PFSK-1 (cell line): ENCODE results near the gene PKD1L1.

Experiments
- FOXP2 ChIP-seq: optimal IDR thresholded peaks from 2 replicates; pipeline ENCODE3; 2011; ENCODE audit warnings: borderline replicate concordance, control low read depth, inconsistent platforms; ENCODE audit not compliant: insufficient read depth; ENCODE audit errors: extremely low read length, extremely low read depth
- POLR2AphosphoS5 ChIP-seq: IDR thresholded peaks from 2 replicates; pipeline ENCODE4 v1.6.1; 2012; ENCODE audit warnings: low read depth, mild to moderate bottlenecking, control low read depth, low read length, moderate library complexity
- SIN3A ChIP-seq: IDR thresholded peaks from 2 replicates; pipeline ENCODE4 v1.6.1; 2012; ENCODE audit warnings: mild to moderate bottlenecking, low read length, moderate library complexity, borderline replicate concordance; ENCODE audit not compliant: insufficient read depth
- TAF1 ChIP-seq: IDR thresholded peaks from 2 replicates; pipeline ENCODE4 v1.6.1; 2012; ENCODE audit warnings: low read length, control low read depth, borderline replicate concordance; ENCODE audit not compliant: insufficient read depth
- TF ChIP-seq, protein P1 (sequence below), 2 experiments: IDR thresholded peaks; 2 replicates each; pipeline versions ENCODE4 v1.6.1 to v1.8.0; 2011 to 2012; ENCODE audit warnings: low read depth in 2 of 2, low read length in 2 of 2, control low read depth in 1 of 2, inconsistent platforms in 1 of 2, mild to moderate bottlenecking in 1 of 2, moderate library complexity in 1 of 2; ENCODE audit not compliant: insufficient read depth in 1 of 2

PKD1L1 gene

DNA sequence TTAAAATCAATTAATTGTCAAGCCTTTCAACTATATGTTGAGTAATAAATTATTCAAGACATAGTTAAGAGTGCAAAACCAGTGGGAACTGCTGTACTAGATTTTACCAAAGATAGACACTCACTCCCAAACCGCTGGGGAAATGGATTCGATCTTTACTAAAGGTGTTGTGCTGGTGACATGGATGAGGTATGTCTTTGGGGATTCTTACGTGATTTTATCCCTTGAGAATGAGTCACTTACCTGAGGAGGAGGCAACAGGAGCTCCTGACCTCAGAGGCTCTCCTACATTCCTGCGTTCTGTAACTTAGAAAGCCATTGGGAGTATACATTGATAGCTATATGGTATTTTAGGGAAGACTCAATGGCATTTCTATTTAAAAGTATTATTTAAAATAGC lies 165.5 kb downstream of the PKD1L1 start:
- TF ChIP-seq FOXP2 (no peak), SIN3A (no peak), POLR2AphosphoS5 (no peak), TAF1 (no peak)
- TF ChIP-seq, protein P1, sequence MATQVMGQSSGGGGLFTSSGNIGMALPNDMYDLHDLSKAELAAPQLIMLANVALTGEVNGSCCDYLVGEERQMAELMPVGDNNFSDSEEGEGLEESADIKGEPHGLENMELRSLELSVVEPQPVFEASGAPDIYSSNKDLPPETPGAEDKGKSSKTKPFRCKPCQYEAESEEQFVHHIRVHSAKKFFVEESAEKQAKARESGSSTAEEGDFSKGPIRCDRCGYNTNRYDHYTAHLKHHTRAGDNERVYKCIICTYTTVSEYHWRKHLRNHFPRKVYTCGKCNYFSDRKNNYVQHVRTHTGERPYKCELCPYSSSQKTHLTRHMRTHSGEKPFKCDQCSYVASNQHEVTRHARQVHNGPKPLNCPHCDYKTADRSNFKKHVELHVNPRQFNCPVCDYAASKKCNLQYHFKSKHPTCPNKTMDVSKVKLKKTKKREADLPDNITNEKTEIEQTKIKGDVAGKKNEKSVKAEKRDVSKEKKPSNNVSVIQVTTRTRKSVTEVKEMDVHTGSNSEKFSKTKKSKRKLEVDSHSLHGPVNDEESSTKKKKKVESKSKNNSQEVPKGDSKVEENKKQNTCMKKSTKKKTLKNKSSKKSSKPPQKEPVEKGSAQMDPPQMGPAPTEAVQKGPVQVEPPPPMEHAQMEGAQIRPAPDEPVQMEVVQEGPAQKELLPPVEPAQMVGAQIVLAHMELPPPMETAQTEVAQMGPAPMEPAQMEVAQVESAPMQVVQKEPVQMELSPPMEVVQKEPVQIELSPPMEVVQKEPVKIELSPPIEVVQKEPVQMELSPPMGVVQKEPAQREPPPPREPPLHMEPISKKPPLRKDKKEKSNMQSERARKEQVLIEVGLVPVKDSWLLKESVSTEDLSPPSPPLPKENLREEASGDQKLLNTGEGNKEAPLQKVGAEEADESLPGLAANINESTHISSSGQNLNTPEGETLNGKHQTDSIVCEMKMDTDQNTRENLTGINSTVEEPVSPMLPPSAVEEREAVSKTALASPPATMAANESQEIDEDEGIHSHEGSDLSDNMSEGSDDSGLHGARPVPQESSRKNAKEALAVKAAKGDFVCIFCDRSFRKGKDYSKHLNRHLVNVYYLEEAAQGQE (IDR thresholded peaks at IDR 0.05; ENCODE audit: insufficient read depth in 1 of 2, low read depth in 2 of 2, low read length in 2 of 2), result no peak

DNA sequence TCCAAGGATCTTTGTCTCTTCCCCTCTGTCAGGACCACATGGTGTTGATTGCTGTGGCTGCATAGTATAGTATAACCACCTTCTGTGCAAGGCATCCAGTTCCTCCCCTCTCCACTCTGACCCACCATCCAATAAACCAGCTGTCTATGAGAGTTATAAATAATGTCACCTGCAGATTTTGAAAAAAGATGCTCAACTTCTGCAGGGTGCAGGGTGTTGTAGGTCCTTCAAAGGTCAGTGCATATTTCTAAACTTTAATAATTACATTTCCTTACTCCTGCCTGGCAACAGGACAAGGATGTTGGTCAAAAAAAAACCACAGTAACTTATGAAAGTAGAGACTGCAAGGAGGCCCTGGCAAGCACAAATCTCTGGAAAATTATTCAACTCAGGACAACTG lies 166.2 kb downstream of the PKD1L1 start:
- TF ChIP-seq POLR2AphosphoS5, result no peak
- no peak for TF ChIP-seq SIN3A
- TF ChIP-seq, protein P1 (IDR thresholded peaks at IDR 0.05; ENCODE audit: insufficient read depth in 1 of 2, low read depth in 2 of 2, low read length in 2 of 2), result no peak
- no peak for TF ChIP-seq TAF1
- no peak for TF ChIP-seq FOXP2

DNA sequence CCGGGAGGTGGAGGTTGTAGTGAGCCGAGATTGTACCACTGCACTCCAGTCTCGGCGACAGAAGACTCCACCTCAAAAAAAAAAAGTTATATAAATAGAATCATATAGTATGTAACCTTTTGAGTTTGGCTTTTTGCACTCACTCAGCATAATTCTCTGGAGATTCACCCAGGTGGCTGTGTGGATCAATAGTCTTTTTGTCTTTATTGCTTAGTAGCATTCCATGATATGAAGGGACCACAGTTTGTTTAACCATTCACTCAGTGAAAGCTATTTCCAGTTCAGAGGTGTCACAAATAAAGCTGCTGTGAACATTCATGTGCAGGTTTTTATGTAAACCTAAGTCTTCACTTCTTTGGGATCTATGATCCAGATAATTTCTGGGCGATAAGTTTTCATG lies 167.7 kb downstream of the PKD1L1 start:
- TF ChIP-seq FOXP2 (no peak), SIN3A (no peak), POLR2AphosphoS5 (no peak)
- TF ChIP-seq, protein P1 (IDR thresholded peaks at IDR 0.05; ENCODE audit: insufficient read depth in 1 of 2, low read depth in 2 of 2, low read length in 2 of 2), result no peak

DNA sequence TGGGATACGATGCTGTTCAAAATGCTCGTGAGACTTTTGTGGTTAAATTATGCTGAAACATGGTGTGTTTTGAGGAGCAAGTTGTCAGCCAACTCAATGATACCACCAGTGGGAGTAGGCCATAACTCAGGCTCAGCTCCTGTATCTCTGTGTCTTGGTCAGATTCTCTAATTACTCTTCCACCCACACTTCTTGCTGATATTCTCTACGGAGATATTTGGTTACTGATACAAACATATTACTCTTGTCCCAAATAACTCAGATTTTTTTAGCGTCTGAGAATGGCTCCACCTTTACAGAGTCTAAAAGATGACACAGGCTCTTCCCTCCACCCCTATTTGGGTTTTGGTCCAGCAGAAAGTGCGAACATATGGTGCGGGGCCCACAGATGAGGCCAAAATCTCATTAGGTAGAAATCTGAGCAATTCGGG lies 168.9 kb downstream of the PKD1L1 start:
- no peak for TF ChIP-seq FOXP2
- TF ChIP-seq, protein P1 (IDR thresholded peaks at IDR 0.05; ENCODE audit: insufficient read depth in 1 of 2, low read depth in 2 of 2, low read length in 2 of 2), result no peak
- no peak for TF ChIP-seq TAF1
- TF ChIP-seq POLR2AphosphoS5, result no peak
- TF ChIP-seq SIN3A, result no peak

DNA sequence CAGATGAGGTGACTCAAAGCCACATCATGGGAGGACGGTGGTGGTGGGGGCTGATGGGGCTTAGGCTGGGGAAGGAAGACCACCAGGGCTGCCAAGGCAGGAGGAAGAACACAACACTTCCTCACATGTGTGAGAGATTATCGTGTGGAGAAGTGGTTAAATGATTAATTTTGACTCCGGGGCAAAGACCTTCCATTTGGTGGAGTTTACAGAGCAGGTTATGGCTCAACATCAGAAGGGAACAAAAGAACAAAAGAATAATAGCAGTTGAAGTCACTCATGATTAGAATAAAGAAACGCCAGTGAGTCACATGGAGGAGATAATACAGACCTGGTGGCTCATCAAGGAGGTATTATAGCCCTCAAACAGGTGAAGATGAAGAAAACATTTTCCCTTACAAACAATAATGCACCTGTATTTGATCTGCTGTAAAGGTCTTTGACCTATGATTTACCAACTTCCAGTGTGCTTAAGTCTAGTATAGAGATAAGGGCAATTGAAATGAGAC lies 170.1 kb downstream of the PKD1L1 start:
- no peak for TF ChIP-seq POLR2AphosphoS5
- TF ChIP-seq FOXP2, result no peak
- no peak for TF ChIP-seq TAF1
- TF ChIP-seq SIN3A, result no peak
- TF ChIP-seq, protein P1 (IDR thresholded peaks at IDR 0.05; ENCODE audit: insufficient read depth in 1 of 2, low read depth in 2 of 2, low read length in 2 of 2), result no peak
